ENCODE results near the gene PRRT1. TPM values are rescaled to one million over a fixed set of nuclear protein-coding genes. Genes with fewer than 3 reads are reported as not detected.
A peak's percentile ranks its signal among the peaks of the same experiment; 100 is the strongest.

Gene PRRT1
- total and polyA plus RNA-seq, 12 donors, result 0.17 to 2.9 (median 0.69) TPM

DNA sequence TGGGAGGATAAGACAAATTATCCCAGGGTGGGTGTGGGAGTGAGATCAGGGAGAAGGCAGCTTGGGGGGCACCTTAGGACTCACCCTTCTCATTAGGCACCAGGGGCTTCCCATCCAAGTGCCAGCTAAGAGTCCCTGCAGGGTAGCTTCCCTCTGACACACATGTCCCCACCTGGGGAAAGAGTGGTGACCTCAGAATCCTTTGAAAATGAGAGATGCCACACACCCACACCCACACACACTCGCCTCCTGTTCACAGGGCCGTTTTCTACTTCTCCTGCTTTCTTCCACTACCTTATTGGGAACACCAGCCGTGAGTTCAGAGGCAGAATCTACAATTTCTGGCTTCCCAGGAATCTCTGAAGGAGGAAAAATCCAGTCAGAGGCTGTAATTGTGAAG is 31.3 kb upstream of the PRRT1 start:
- no peak for DNase-seq
- Histone ChIP-seq H3K27ac (peak overlapping the region; percentile 22 to 99 (median 66)), H3K4me3 (no peak overlapping the region), H3K9me3 (no peaks in the 10 kb centered on the region), H3K4me1 (peaks cover 16 to 91% (median 60%) of the 10 kb centered on the region in 9 donors), H3K36me3 (peaks cover 0 to 72% (median 25%) of the 10 kb centered on the region in 9 donors), H3K27me3 (no peaks in the 10 kb centered on the region)
- WGBS, 2 donors, result 77 to 90% methylated on average over 3 of the region's 3 CpGs
- intact Hi-C loops (cut with DNase I), result no loop called here
- TF ChIP-seq, protein P1, sequence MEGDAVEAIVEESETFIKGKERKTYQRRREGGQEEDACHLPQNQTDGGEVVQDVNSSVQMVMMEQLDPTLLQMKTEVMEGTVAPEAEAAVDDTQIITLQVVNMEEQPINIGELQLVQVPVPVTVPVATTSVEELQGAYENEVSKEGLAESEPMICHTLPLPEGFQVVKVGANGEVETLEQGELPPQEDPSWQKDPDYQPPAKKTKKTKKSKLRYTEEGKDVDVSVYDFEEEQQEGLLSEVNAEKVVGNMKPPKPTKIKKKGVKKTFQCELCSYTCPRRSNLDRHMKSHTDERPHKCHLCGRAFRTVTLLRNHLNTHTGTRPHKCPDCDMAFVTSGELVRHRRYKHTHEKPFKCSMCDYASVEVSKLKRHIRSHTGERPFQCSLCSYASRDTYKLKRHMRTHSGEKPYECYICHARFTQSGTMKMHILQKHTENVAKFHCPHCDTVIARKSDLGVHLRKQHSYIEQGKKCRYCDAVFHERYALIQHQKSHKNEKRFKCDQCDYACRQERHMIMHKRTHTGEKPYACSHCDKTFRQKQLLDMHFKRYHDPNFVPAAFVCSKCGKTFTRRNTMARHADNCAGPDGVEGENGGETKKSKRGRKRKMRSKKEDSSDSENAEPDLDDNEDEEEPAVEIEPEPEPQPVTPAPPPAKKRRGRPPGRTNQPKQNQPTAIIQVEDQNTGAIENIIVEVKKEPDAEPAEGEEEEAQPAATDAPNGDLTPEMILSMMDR (IDR thresholded peaks at IDR 0.05), result no peak
- no peak for ATAC-seq

DNA sequence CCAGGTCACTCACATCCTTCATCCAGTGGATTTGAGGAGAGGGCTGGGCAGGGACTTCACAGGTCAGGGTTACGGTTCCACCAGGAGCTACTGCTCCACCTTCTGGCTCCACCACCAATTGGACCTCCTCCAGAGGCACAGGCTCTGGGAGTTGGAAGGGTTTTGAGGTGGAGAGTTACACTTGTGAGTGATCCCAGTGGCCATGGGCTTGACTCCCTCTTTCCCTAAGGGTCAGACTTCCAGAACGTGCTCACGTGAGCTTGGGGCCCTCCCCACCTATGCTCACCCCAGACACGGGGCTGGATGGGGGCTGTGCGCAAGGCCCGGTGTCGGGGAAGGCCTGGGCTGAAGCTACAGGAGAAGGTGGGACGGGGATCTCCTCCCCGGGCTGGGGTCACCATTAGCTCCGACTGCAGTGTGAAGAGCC is 30.8 kb upstream of the PRRT1 start:
- Histone ChIP-seq H3K36me3 (peaks cover 0 to 67% (median 20%) of the 10 kb centered on the region in 9 donors), H3K9me3 (no peaks in the 10 kb centered on the region), H3K4me1 (peaks cover 16 to 87% (median 59%) of the 10 kb centered on the region in 9 donors), H3K27ac (peak overlapping the region in 9 of 10 donors; percentile 19 to 99 (median 57)), H3K4me3 (no peak overlapping the region), H3K27me3 (no peaks in the 10 kb centered on the region)
- 82 to 90% methylated on average over 10 of the region's 10 CpGs for WGBS, 2 donors
- intact Hi-C loops (cut with DNase I), result no loop called here
- DNase-seq, result no peak
- no peak for ATAC-seq
- TF ChIP-seq, protein P1 (IDR thresholded peaks at IDR 0.05), result no peak

DNA sequence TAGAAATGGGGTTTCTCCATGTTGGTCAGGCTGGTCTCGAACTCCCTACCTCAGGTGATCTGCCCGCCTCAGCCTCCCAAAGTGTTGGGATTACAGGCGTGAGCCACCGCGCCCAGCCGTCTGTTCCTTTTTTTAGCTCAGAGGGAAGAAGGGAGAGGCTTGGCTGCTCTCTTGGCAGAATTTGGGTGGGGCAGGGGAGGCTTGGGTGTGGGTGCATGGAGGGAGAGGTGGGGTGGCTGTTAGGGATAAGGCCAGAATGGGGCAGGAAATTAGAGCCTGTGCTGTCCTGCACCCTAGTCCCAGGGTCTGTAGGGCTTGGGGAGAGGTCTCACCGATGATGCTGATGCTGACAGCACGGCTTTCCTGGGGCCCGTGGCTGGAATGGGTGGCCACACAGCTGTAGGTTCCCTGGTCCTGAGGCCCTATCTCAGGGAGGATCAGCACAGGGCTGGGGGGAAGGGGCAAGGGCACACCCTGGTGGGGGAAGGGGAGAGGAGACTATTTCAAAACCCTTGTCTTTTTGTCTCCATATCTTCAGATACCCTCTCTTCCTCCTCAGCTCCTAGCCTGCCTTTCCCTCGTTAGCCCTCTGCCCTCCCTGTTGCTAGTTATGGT is 30.3 kb upstream of the PRRT1 start:
- intact Hi-C loops (cut with DNase I), result no loop called here
- H3K4me3 ChIP-seq, result no peak overlapping the region
- no peaks in the 10 kb centered on the region for H3K9me3 ChIP-seq
- ATAC-seq, result no peak
- TF ChIP-seq, protein P1 (IDR thresholded peaks at IDR 0.05), result no peak
- peaks cover 16 to 83% (median 59%) of the 10 kb centered on the region in 9 donors for H3K4me1 ChIP-seq
- peak overlapping the region in 8 of 10 donors; percentile 19 to 99 (median 61) for H3K27ac ChIP-seq
- WGBS, 2 donors, result 70 to 87% methylated on average over 10 of the region's 10 CpGs
- DNase-seq, result no peak
- H3K27me3 ChIP-seq, result no peaks in the 10 kb centered on the region
- H3K36me3 ChIP-seq, result peaks cover 0 to 62% (median 15%) of the 10 kb centered on the region in 9 donors

DNA sequence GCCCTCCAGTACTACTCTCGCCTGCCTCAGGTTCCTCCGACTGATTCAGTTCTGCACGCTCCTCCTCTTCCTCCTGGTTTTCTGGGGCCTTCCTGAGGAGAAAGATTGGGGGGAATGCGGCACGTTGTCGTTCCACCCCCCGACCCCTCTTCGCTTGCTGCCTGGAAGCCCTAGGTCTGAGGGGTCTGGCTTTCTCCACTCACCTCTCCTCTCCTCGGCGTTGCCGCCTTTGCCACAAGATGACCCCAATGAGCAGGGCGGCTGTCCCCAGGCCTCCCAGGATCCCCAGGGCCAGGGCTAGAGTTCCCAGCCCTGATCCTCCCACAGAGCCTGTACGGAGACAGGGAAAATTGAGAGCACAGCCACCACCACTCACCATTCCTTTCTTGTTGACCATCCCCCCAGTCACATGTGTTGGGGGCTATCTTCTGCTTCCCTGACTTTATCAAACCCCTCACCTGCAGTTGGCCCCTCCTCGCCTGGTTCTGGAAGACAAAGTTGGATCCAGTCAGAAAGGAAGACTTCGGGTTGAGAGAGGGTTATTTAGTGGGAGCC is 29.5 kb upstream of the PRRT1 start:
- TF ChIP-seq, protein P1 (IDR thresholded peaks at IDR 0.05), result no peak
- intact Hi-C loops (cut with DNase I), result no loop called here
- no peaks in the 10 kb centered on the region for H3K9me3 ChIP-seq
- 85 to 90% methylated on average over 15 of the region's 15 CpGs for WGBS, 2 donors
- no peak for ATAC-seq
- H3K4me1 ChIP-seq, result peaks cover 16 to 83% (median 58%) of the 10 kb centered on the region in 9 donors
- no peak overlapping the region for H3K4me3 ChIP-seq
- H3K27me3 ChIP-seq, result no peaks in the 10 kb centered on the region
- H3K27ac ChIP-seq, result peak overlapping the region in 4 of 10 donors; percentile 5 to 99 (median 59)
- H3K36me3 ChIP-seq, result peaks cover 0 to 54% (median 11%) of the 10 kb centered on the region in 9 donors
- DNase-seq, result no peak
